Sigmoid colon (tissue), 7 donors: Measurements from ENCODE around the gene SCYGR6. TPM values are rescaled to one million over a fixed set of nuclear protein-coding genes. Genes with fewer than 3 reads are reported as not detected.

Experiments
- DNase-seq: peaks from one replicate; pipeline ENCODE4 v3.0.0-alpha.2; 2019
- H3K27ac ChIP-seq, 4 donors: fragments of 200-600 bp; sonication (generic); one replicate each; pipeline ENCODE4 v1.5.1; 2016 to 2019; ENCODE audit warnings: mild to moderate bottlenecking in 1 of 4
- H3K27me3 ChIP-seq, 3 donors: fragments of 200-600 bp; sonication (generic); one replicate each; pipeline ENCODE4 v1.5.1; 2019; ENCODE audit warnings: mild to moderate bottlenecking in 1 of 3
- H3K36me3 ChIP-seq, 4 donors: fragments of 200-600 bp; sonication (generic); one replicate each; pipeline ENCODE4 v1.5.1; 2016 to 2019
- H3K4me1 ChIP-seq, 4 donors: fragments of 200-600 bp; sonication (generic); one replicate each; pipeline ENCODE4 v1.5.1; 2017 to 2019
- H3K4me3 ChIP-seq, 4 donors: fragments of 200-600 bp; sonication (generic); one replicate each; pipeline ENCODE4 v1.5.1; 2017 to 2019; ENCODE audit warnings: mild to moderate bottlenecking in 2 of 4, moderate library complexity in 1 of 4
- H3K9me3 ChIP-seq, 4 donors: fragments of 200-600 bp in 3 of 4; sonication (generic) in 3 of 4; one replicate each; pipeline versions ENCODE4 v1.5.1 to v1.6.1; 2013 to 2019
- CTCF ChIP-seq, 4 experiments: fragments of 450-650 bp in 3 of 4; fragments of 200-600 bp in 1 of 4; IDR thresholded peaks; one replicate each; pipeline ENCODE4 v1.5.1; 2016 to 2019; ENCODE audit warnings: antibody characterized with exemption in 4 of 4, mild to moderate bottlenecking in 3 of 4, moderate library complexity in 2 of 4
- EP300 ChIP-seq, 4 donors: sonication (generic); formaldehyde crosslinking; IDR thresholded peaks; one replicate each; pipeline ENCODE4 v1.6.1; 2017; ENCODE audit warnings: antibody characterized with exemption in 4 of 4
- POLR2A ChIP-seq, 2 donors: fragments of 450-650 bp; IDR thresholded peaks; one replicate each; pipeline ENCODE4 v1.6.1; 2016; ENCODE audit warnings: antibody characterized with exemption in 2 of 2, mild to moderate bottlenecking in 2 of 2, moderate library complexity in 2 of 2
- POLR2AphosphoS5 ChIP-seq, 4 donors: sonication (generic); formaldehyde crosslinking; IDR thresholded peaks; one replicate each; pipeline ENCODE4 v1.6.1; 2017; ENCODE audit warnings: antibody characterized with exemption in 4 of 4
- WGBS, 2 donors: extraction: QIAGEN DNeasy Blood & Tissue Kit; methylation state at CpG; one replicate each; pipeline ENCODE4 v1.1.7; 2013; 5-methylcytosine and 5-hydroxymethylcytosine counted together
- intact Hi-C: fragments of 100-400 bp; cut with DNase I; formaldehyde crosslinking; loops from one replicate; pipeline ENCODE4 v1.15.1; 2023
- polyA plus RNA-seq, 3 donors: library from polyadenylated mRNA; stranded (reverse); fragments of 200-250 nt; gene quantifications; one replicate each; pipeline ENCODE4 v1.2.3, GENCODE V29; 2013
- total RNA-seq, 4 donors: library from RNA; depleted of rRNA; stranded (reverse); fragments of >200 nt; gene quantifications; one replicate each; pipeline ENCODE4 v1.1.0, GENCODE V29; 2016
- donor health status: healthy with polysubstance abuse.
- donor health status: Bipolar disorder and iron deficiency.
- donor health status: healthy.

SCYGR6 gene
- total and polyA plus RNA-seq, 7 donors, result not detected

- intact Hi-C loops, result no loop called here
Observed at GRCh38 chr2:227720680-227721079, 3.9 kb downstream of the SCYGR6 start.

GRCh38 chr2:227719641-227720040 is 4.9 kb downstream of the SCYGR6 start:
- 84 to 89% methylated on average over 4 of the region's 4 CpGs for WGBS, 2 donors
- H3K27me3 ChIP-seq, result no peaks in the 10 kb centered on the region
- DNase-seq, result no peak
- H3K9me3 ChIP-seq, result no peaks in the 10 kb centered on the region
- no peaks in the 10 kb centered on the region for H3K36me3 ChIP-seq
- intact Hi-C loops, result no loop called here
- peaks cover 0 to 18% (median 11%) of the 10 kb centered on the region in 4 donors for H3K4me1 ChIP-seq
- TF ChIP-seq POLR2A (IDR thresholded peaks at IDR 0.05) (no peak), EP300 (IDR thresholded peaks at IDR 0.05) (no peak), CTCF (IDR thresholded peaks at IDR 0.05) (no peak), POLR2AphosphoS5 (IDR thresholded peaks at IDR 0.05) (no peak)
- H3K27ac ChIP-seq, result no peak overlapping the region
- H3K4me3 ChIP-seq, result no peak overlapping the region

More at GRCh38 chr2:227720680-227721079, 3.9 kb downstream of the SCYGR6 start:
- no peak overlapping the region for H3K27ac ChIP-seq
- no peak overlapping the region for H3K4me3 ChIP-seq
- DNase-seq, result no peak
- no peaks in the 10 kb centered on the region for H3K36me3 ChIP-seq
- H3K9me3 ChIP-seq, result no peaks in the 10 kb centered on the region
- WGBS, 2 donors, result 92 to 93% methylated on average over 4 of the region's 4 CpGs
- H3K27me3 ChIP-seq, result no peaks in the 10 kb centered on the region
- H3K4me1 ChIP-seq, result peaks cover 0 to 18% (median 11%) of the 10 kb centered on the region in 4 donors
- TF ChIP-seq POLR2AphosphoS5 (IDR thresholded peaks at IDR 0.05) (no peak), POLR2A (IDR thresholded peaks at IDR 0.05) (no peak), CTCF (IDR thresholded peaks at IDR 0.05) (no peak), EP300 (IDR thresholded peaks at IDR 0.05) (no peak)

- no peaks in the 10 kb centered on the region for H3K9me3 ChIP-seq
- no peaks in the 10 kb centered on the region for H3K27me3 ChIP-seq
- no peaks in the 10 kb centered on the region for H3K36me3 ChIP-seq
- TF ChIP-seq CTCF (IDR thresholded peaks at IDR 0.05), result no peak
- TF ChIP-seq POLR2AphosphoS5 (IDR thresholded peaks at IDR 0.05), result peak in 3 of 4 donors; percentile 11 to 29 (median 12)
- intact Hi-C loops, result no loop called here
- DNase-seq, result peak; percentile 94
- H3K4me1 ChIP-seq, result peaks cover 0 to 18% (median 11%) of the 10 kb centered on the region in 4 donors
- peak within 1 kb of the TSS; percentile 15 to 70 (median 70) for H3K27ac ChIP-seq
- 3 to 9% methylated on average over 35 of the region's 35 CpGs for WGBS, 2 donors
- H3K4me3 ChIP-seq, result peak within 1 kb of the TSS; percentile 22 to 48 (median 42)
Observed at GRCh38 chr2:227717687-227718567, 6.6 kb downstream of the SCYGR6 start, which contains the start of gene SLC19A3. TSS of gene SLC19A3 (minus strand) at chr2:227718028. CDS start at chr2:227702318, 15,710 bp downstream.

DNA sequence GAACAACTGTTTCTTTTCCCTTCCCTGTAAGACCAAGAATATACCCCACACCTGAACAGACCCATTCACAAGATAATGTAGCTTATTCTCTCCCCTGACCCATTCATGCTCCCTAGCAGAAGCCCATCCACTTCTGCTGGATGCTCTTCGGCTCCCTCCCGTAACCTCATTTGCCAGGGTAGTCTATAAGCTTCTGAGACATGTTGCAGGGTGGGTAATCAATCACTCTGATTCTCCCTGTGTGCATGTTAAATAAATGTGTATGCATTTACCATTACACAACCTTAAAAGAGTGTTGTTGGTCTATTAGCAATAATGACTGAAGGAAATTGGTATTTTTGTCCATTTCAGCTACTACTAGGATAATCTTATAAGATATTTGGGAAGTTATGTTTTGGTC is 8.1 kb downstream of the SCYGR6 start:
- TF ChIP-seq POLR2A (IDR thresholded peaks at IDR 0.05) (no peak), POLR2AphosphoS5 (IDR thresholded peaks at IDR 0.05) (no peak), EP300 (IDR thresholded peaks at IDR 0.05) (no peak), CTCF (IDR thresholded peaks at IDR 0.05) (no peak)
- intact Hi-C loops, result no loop called here
- no peak for DNase-seq

More for the DNA sequence above, 8.1 kb downstream of the SCYGR6 start:
- Histone ChIP-seq H3K9me3 (no peaks in the 10 kb centered on the region), H3K27ac (no peak overlapping the region), H3K4me1 (peaks cover 0 to 18% (median 11%) of the 10 kb centered on the region in 4 donors), H3K36me3 (no peaks in the 10 kb centered on the region), H3K27me3 (no peaks in the 10 kb centered on the region), H3K4me3 (no peak overlapping the region)
- 70 to 84% methylated on average over 2 of the region's 2 CpGs for WGBS, 2 donors
